PC-3 (cell line): ENCODE data around the gene PODXL2. TPM values are rescaled to one million over a fixed set of nuclear protein-coding genes. Genes with fewer than 3 reads are reported as not detected.

Source experiments
- ATAC-seq: fragments of 200-7000 bp; cut with Tn5 transposase; 2 replicates; pipeline ENCODE4 v1.9.1; 2020; ENCODE audit warnings: mild to moderate bottlenecking, moderate library complexity
- BruUV-seq: library from RNA; stranded (reverse); fragments of 400-500 nt; replicated peaks from 2 replicates; lab custom pipeline; 2021; lab: Mats Ljungman, UMichigan
- CTCF ChIA-PET: fragments of 300-600 bp; sonication (Branson Sonifier 250); formaldehyde crosslinking; loops from one replicate; lab custom pipeline; 2022; ENCODE audit warnings: antibody characterized with exemption; lab: Charles Lee
- POLR2A ChIA-PET: fragments of 300-600 bp; sonication (Branson Sonifier 250); formaldehyde crosslinking; loops from one replicate; lab custom pipeline; 2022; ENCODE audit warnings: antibody characterized with exemption; ENCODE audit not compliant: unreplicated experiment; lab: Charles Lee
- DNase-seq: peaks from one replicate; pipeline ENCODE4 v3.0.0-alpha.2; 2015
- H2AFZ ChIP-seq: fragments of 300-600 bp; sonication (generic); 2 replicates; pipeline ENCODE4 v1.6.0; 2016; ENCODE audit warnings: antibody characterized with exemption, low read length
- H3F3A ChIP-seq: fragments of 300-600 bp; sonication (generic); one replicate; pipeline ENCODE4 v1.6.0; 2017; ENCODE audit warnings: antibody characterized with exemption, low read length, control low read depth, mild to moderate bottlenecking; ENCODE audit not compliant: unreplicated experiment
- H3K27ac ChIP-seq: fragments of 300-600 bp; sonication (generic); 2 replicates; pipeline ENCODE4 v1.5.1; 2016; ENCODE audit warnings: mild to moderate bottlenecking, low read length
- H3K27me3 ChIP-seq: fragments of 300-600 bp; sonication (generic); 2 replicates; pipeline ENCODE4 v1.6.1; 2016; ENCODE audit warnings: low read length, mixed read lengths
- H3K36me3 ChIP-seq: fragments of 300-600 bp; sonication (generic); 2 replicates; pipeline ENCODE4 v1.6.1; 2016; ENCODE audit warnings: low read depth, mixed run types, low read length, mixed read lengths
- H3K4me1 ChIP-seq: fragments of 300-600 bp; sonication (generic); 2 replicates; pipeline ENCODE4 v1.5.1; 2016; ENCODE audit warnings: low read length; ENCODE audit not compliant: insufficient read depth
- H3K4me2 ChIP-seq: fragments of 300-600 bp; sonication (generic); 2 replicates; pipeline ENCODE4 v1.6.0; 2016; ENCODE audit warnings: low read length
- H3K4me3 ChIP-seq: fragments of 300-600 bp; sonication (generic); 2 replicates; pipeline ENCODE4 v1.5.1; 2016; ENCODE audit warnings: mild to moderate bottlenecking, low read length, mixed read lengths
- H3K79me2 ChIP-seq: fragments of 300-600 bp; sonication (generic); 2 replicates; pipeline ENCODE4 v1.6.1; 2017; ENCODE audit warnings: low read length, mixed read lengths
- H3K9ac ChIP-seq: fragments of 300-600 bp; sonication (generic); 2 replicates; pipeline ENCODE4 v1.6.0; 2016; ENCODE audit warnings: mild to moderate bottlenecking, low read length
- H3K9me2 ChIP-seq: fragments of 300-600 bp; sonication (generic); replicated peaks from 2 replicates; pipeline ENCODE4 v1.6.1; 2016; ENCODE audit warnings: mixed run types, low read length, mixed read lengths
- H3K9me3 ChIP-seq: fragments of 300-600 bp; sonication (generic); 2 replicates; pipeline ENCODE4 v1.6.1; 2016; ENCODE audit warnings: low read length, mixed read lengths
- H4K20me1 ChIP-seq: fragments of 300-600 bp; sonication (generic); 2 replicates; pipeline ENCODE4 v1.6.1; 2016; ENCODE audit warnings: low read length, mixed read lengths
- CTCF ChIP-seq: fragments of 300-600 bp; sonication (generic); conservative IDR thresholded peaks from 2 replicates; pipeline ENCODE4 v1.5.1; 2017; ENCODE audit warnings: antibody characterized with exemption, low read depth, mild to moderate bottlenecking, low read length
- EZH2 ChIP-seq: fragments of 300-600 bp; sonication (generic); IDR thresholded peaks from one replicate; pipeline ENCODE4 v1.6.1; 2017; ENCODE audit warnings: antibody characterized with exemption, mild to moderate bottlenecking, low read length; ENCODE audit not compliant: unreplicated experiment
- EZH2phosphoT487 ChIP-seq: fragments of 300-600 bp; sonication (generic); IDR thresholded peaks from 2 replicates; pipeline ENCODE4 v1.6.1; 2018; ENCODE audit warnings: mild to moderate bottlenecking, antibody characterized with exemption, low read length, borderline replicate concordance
- intact Hi-C: fragments of 100-400 bp; cut with micrococcal nuclease; formaldehyde crosslinking; loops from 2 replicates; pipeline ENCODE4 v1.9.0; 2023
- microRNA-seq: library from miRNA; unstranded; fragments of <30 nt; microRNA quantifications from one replicate; pipeline ENCODE4 v1.1.0, GENCODE V29; 2020; ENCODE audit not compliant: unreplicated experiment
- total RNA-seq: library from RNA; depleted of rRNA; stranded (reverse); fragments of >200 nt; gene quantifications from 2 replicates; pipeline ENCODE4 v1.2.3, GENCODE V29; 2014; rRNA removed

PODXL2 gene
- total RNA-seq, 1 experiment from 2014 or later: 32.4 TPM

DNA sequence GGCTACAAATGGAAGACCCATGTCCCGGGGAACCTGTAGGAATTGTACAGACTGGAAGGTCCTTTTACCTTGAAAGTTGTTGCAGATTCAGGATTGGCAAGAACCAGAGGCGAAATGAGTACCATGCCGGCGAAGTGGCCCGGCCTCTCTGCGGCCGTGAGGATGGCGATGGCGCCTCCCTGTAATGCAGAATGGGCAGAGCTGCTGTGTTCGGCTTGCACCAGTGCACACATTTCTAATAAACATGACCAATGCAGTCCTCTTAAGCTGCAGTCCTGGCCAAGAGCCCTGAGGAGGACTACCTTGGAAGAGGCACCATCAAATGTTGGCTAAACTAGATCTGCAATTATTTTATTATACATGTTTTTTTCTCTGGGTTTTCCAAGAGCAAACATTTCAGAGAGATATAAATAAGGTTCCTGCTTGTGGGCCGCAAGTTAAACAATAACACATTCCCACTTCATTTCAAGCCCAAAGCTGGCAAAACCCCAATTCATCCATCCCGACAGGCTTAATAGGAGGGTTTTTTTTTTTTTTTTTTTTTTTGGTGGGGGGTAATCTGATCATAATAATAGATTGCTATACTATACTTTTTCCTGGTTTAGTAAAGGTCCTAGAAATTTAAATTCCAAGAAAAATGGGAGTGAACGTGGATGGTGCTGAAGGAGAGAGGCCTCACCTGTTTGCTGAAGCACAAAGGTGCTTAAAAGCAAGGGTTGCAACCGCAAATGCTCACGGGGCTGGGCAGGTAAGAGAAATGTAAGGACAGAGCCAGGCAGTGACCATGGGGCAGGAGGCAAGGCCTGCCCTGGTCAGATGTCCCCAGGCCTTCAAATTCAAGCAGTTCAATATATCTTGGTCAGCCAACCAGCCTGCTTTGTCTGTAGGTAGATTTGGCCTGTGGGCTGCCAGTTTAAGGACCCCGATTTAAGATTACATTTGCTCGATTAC is 92.3 kb downstream of the PODXL2 start:
- Histone ChIP-seq H3K27ac (no peak overlapping the region), H3K4me3 (no peak overlapping the region), H3K9me2 (no peaks in the 10 kb centered on the region), H4K20me1 (no peaks in the 10 kb centered on the region), H3K27me3 (no peaks in the 10 kb centered on the region), H3K4me1 (no peaks in the 10 kb centered on the region), H3F3A (no peaks in the 10 kb centered on the region), H3K9me3 (no peaks in the 10 kb centered on the region), H3K9ac (no peak overlapping the region), H2AFZ (no peak overlapping the region), H3K36me3 (no peaks in the 10 kb centered on the region; the same call in 1 of the 2 replicates), H3K79me2 (no peaks in the 10 kb centered on the region), H3K4me2 (no peak overlapping the region)
- intact Hi-C loops: no loop called here
- BruUV-seq: no TSS peak
- ChIA-PET POLR2A (no interaction called here), CTCF (no interaction called here)
- no peak for TF ChIP-seq EZH2phosphoT487
- no peak for TF ChIP-seq CTCF
- no peak for TF ChIP-seq EZH2
- DNase-seq (no peak), ATAC-seq (no peak)

DNA sequence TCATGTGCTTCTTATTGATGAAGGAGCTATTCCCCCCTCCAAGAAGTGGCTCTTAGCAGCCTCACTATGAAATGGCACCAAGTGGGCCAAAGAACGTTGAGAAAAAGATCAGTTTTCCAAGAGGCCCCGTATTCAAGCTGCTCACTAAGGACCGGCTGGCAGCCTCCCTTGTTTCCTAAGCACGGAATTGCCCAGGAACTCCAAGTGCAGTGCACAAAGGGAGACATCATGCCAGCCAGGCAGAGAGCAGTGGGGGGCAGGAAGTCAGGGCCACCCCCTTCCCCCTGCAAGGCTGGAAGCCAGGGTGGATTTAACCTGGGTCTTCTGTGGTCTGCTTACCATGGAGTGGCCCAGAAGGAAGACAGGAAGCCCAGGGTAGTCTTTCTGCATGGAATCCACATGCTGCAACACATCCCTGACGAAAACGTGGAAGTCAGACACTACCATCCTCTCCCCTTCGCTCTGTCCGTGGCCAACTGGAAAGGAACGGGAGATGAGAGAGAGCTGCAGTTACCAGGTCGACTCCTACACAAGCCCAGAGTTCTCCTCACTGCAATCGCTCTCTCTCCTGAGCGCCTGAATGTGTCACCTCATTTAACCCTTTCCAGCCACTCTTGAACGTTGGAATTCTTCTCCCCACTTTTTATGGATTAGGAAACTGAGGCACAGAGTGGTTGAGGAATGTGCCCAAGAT is 93.3 kb downstream of the PODXL2 start:
- H3K4me3 ChIP-seq: no peak overlapping the region
- no peaks in the 10 kb centered on the region for H4K20me1 ChIP-seq
- no peak for ATAC-seq
- DNase-seq: no peak
- H3K4me2 ChIP-seq: no peak overlapping the region
- no peaks in the 10 kb centered on the region for H3K79me2 ChIP-seq
- TF ChIP-seq EZH2: no peak
- no peak for TF ChIP-seq CTCF
- no peak for TF ChIP-seq EZH2phosphoT487
- BruUV-seq: no TSS peak
- H3K27ac ChIP-seq: no peak overlapping the region
- POLR2A ChIA-PET: no interaction called here
- CTCF ChIA-PET: no interaction called here
- no peaks in the 10 kb centered on the region for H3K9me2 ChIP-seq
- H2AFZ ChIP-seq: no peak overlapping the region
- H3F3A ChIP-seq: no peaks in the 10 kb centered on the region
- no peaks in the 10 kb centered on the region for H3K9me3 ChIP-seq
- H3K36me3 ChIP-seq: no peaks in the 10 kb centered on the region; the same call in 1 of the 2 replicates
- no peaks in the 10 kb centered on the region for H3K4me1 ChIP-seq
- H3K27me3 ChIP-seq: no peaks in the 10 kb centered on the region
- intact Hi-C loops: no loop called here
- no peak overlapping the region for H3K9ac ChIP-seq

Small RNAs within 50 kb of the gene (microRNA-seq; reads per million reads assigned to microRNA genes)
- gene MIR7976: not detected

Other genes with a start within 250 kb of the PODXL2 start
- 25.7 and 34.0 TPM in 2 replicates for gene TPRA1, start 38.5 kb upstream of the PODXL2 start, total RNA-seq
- gene MCM2, start 30.8 kb upstream of the PODXL2 start, total RNA-seq: 131 and 252 TPM in 2 replicates
- gene ABTB1, start 43.8 kb downstream of the PODXL2 start, total RNA-seq: 3.6 and 8.4 TPM in 2 replicates
- gene MGLL, start 193.3 kb downstream of the PODXL2 start, total RNA-seq: 38.7 and 40.1 TPM in 2 replicates